IMR-90 (cell line): ENCODE results near the gene POLA2. TPM values are rescaled to one million over a fixed set of nuclear protein-coding genes. Genes with fewer than 3 reads are reported as not detected.

Experiments used
- ATAC-seq: fragments of 200-7000 bp; cut with Tn5 transposase; 2 replicates; pipeline ENCODE4 v1.9.1; 2020; ENCODE audit warnings: low read depth, mild to moderate bottlenecking, moderate library complexity
- BruUV-seq: library from RNA; stranded (reverse); fragments of 400-500 nt; replicated peaks from 2 replicates; lab custom pipeline; 2021; lab: Mats Ljungman, UMichigan
- CTCF ChIA-PET: fragments of 300-600 bp; formaldehyde crosslinking; extraction: SDS; loops from one replicate; lab custom pipeline; 2021; ENCODE audit warnings: antibody characterized with exemption; lab: Yijun Ruan, JAX
- POLR2A ChIA-PET: fragments of 300-600 bp; sonication (Branson Sonifier 250); formaldehyde crosslinking; loops from one replicate; lab custom pipeline; 2022; ENCODE audit warnings: antibody characterized with exemption; ENCODE audit not compliant: unreplicated experiment; lab: Charles Lee
- DNase-seq: peaks from one replicate; pipeline ENCODE4 v3.0.0; 2013
- H2AFZ ChIP-seq: replicated peaks from 2 replicates; pipeline ENCODE3; 2013; ENCODE audit warnings: low read length, mild to moderate bottlenecking; ENCODE audit not compliant: poor library complexity
- H2AK5ac ChIP-seq: 2 replicates; pipeline ENCODE4 v1.6.1; 2013; ENCODE audit warnings: low read depth, low read length, inconsistent platforms
- H2AK9ac ChIP-seq: replicated peaks from 2 replicates; pipeline ENCODE3; 2013; ENCODE audit warnings: mild to moderate bottlenecking, low read depth, low read length, moderate library complexity; ENCODE audit not compliant: poor library complexity
- H2BK120ac ChIP-seq: 2 replicates; pipeline ENCODE4 v1.6.1; 2013; ENCODE audit warnings: low read depth, low read length, inconsistent platforms
- H2BK15ac ChIP-seq: 3 replicates; pipeline ENCODE4 v1.6.1; 2013; ENCODE audit warnings: low read depth, low read length, inconsistent platforms
- H2BK20ac ChIP-seq: 2 replicates; pipeline ENCODE4 v1.6.1; 2013; ENCODE audit warnings: low read depth, mild to moderate bottlenecking, inconsistent platforms, low read length, moderate library complexity
- H2BK5ac ChIP-seq: 2 replicates; pipeline ENCODE4 v1.6.1; 2013; ENCODE audit warnings: mild to moderate bottlenecking, low read depth, low read length, inconsistent platforms; ENCODE audit not compliant: poor library complexity, severe bottlenecking
- H3K14ac ChIP-seq: replicated peaks from 2 replicates; pipeline ENCODE4 v1.6.1; 2013; ENCODE audit warnings: low read depth, low read length, inconsistent platforms
- H3K18ac ChIP-seq: 2 replicates; pipeline ENCODE4 v1.6.1; 2013; ENCODE audit warnings: low read depth, low read length, control low read depth
- H3K23ac ChIP-seq: 2 replicates; pipeline ENCODE4 v1.6.1; 2013; ENCODE audit warnings: low read depth, low read length, inconsistent platforms
- H3K27ac ChIP-seq: 2 replicates; pipeline ENCODE4 v1.5.1; 2013; ENCODE audit warnings: mild to moderate bottlenecking, control low read depth, low read length; ENCODE audit not compliant: insufficient read depth
- H3K27me3 ChIP-seq: 2 replicates; pipeline ENCODE4 v1.6.1; 2013; ENCODE audit warnings: low read length; ENCODE audit not compliant: control insufficient read depth, insufficient read depth
- H3K36me3 ChIP-seq: 2 replicates; pipeline ENCODE4 v1.6.1; 2013; ENCODE audit warnings: low read length, mixed read lengths; ENCODE audit not compliant: control insufficient read depth, insufficient read depth
- H3K4ac ChIP-seq: 2 replicates; pipeline ENCODE4 v1.6.1; 2013; ENCODE audit warnings: low read depth, low read length, inconsistent platforms
- H3K4me1 ChIP-seq: 2 replicates; pipeline ENCODE4 v1.6.1; 2013; ENCODE audit warnings: low read length, mixed read lengths; ENCODE audit not compliant: control insufficient read depth, insufficient read depth
- H3K4me2 ChIP-seq: 2 replicates; pipeline ENCODE4 v1.6.1; 2013; ENCODE audit warnings: low read depth, mild to moderate bottlenecking, control low read depth, low read length, moderate library complexity
- H3K4me3 ChIP-seq: 2 replicates; pipeline ENCODE4 v1.5.1; 2013; ENCODE audit warnings: low read depth, mild to moderate bottlenecking, control low read depth, low read length, moderate library complexity; ENCODE audit not compliant: insufficient read depth
- H3K56ac ChIP-seq: 2 replicates; pipeline ENCODE4 v1.6.1; 2013; ENCODE audit warnings: low read length, inconsistent platforms; ENCODE audit not compliant: insufficient read depth; ENCODE audit errors: extremely low read depth
- H3K79me1 ChIP-seq, 2 experiments: 2 replicates each; pipeline ENCODE4 v1.6.1; 2013; ENCODE audit warnings: low read length in 2 of 2, inconsistent platforms in 1 of 2, low read depth in 1 of 2
- H3K9ac ChIP-seq: 2 replicates; pipeline ENCODE4 v1.6.1; 2013; ENCODE audit warnings: low read depth, low read length, control low read depth
- H3K9me1 ChIP-seq: 2 replicates; pipeline ENCODE4 v1.6.1; 2013; ENCODE audit warnings: low read length, inconsistent platforms; ENCODE audit not compliant: insufficient read depth
- H3K9me3 ChIP-seq: 2 replicates; pipeline ENCODE4 v1.6.1; 2013; ENCODE audit warnings: low read length; ENCODE audit not compliant: control insufficient read depth, insufficient read depth
- H4K20me1 ChIP-seq: 2 replicates; pipeline ENCODE4 v1.6.1; 2013; ENCODE audit warnings: low read length, inconsistent platforms; ENCODE audit not compliant: insufficient read depth
- H4K5ac ChIP-seq: 2 replicates; pipeline ENCODE4 v1.6.1; 2013; ENCODE audit warnings: mild to moderate bottlenecking, low read depth, low read length, control low read depth
- H4K8ac ChIP-seq, 2 experiments: 2 replicates each; pipeline ENCODE4 v1.6.1; 2013; ENCODE audit warnings: low read depth in 2 of 2, low read length in 2 of 2, control low read depth in 1 of 2, inconsistent platforms in 1 of 2
- H4K91ac ChIP-seq: 2 replicates; pipeline ENCODE4 v1.6.1; 2013; ENCODE audit warnings: low read depth, low read length, inconsistent platforms; ENCODE audit not compliant: insufficient read depth
- CEBPB ChIP-seq: IDR thresholded peaks from 2 replicates; pipeline ENCODE4 v1.6.1; 2012; ENCODE audit warnings: low read depth, low read length, improper control_type of control experiment
- WGBS, 2 experiments: methylation state at CpG; one replicate each; pipeline versions ENCODE4 v1.1.5 to v1.1.7; 2013; ENCODE audit warnings: missing lambda C conversion rate in 2 of 2; ENCODE audit not compliant: insufficient read length in 1 of 2; ENCODE audit errors: extremely low coverage in 2 of 2; 5-methylcytosine and 5-hydroxymethylcytosine counted together
- dilution Hi-C: fragments of 300-500 bp; cut with HindIII; formaldehyde crosslinking; loops from one replicate; pipeline ENCODE4 v1.14.3; 2018; ENCODE audit warnings: low sequenced_read_pairs; ENCODE audit not compliant: unreplicated experiment
- in situ Hi-C: fragments of 300-500 bp; cut with MboI; formaldehyde crosslinking; loops from 3 replicates; pipeline ENCODE4 v1.14.3; 2019; ENCODE audit warnings: low sequenced_read_pairs, inconsistent platforms, mixed read lengths
- intact Hi-C: fragments of 100-400 bp; cut with micrococcal nuclease; formaldehyde crosslinking; loops from 2 replicates; pipeline ENCODE4 v1.10.0; 2022
- polyA plus RNA-seq, 3 experiments: library from polyadenylated mRNA; depleted of rRNA; stranded (reverse); fragments of >200 nt; gene quantifications; 2 replicates each; pipeline ENCODE4 v1.2.3, GENCODE V29; 2012; ENCODE audit warnings: low replicate concordance in 1 of 3
- total RNA-seq: library from RNA; depleted of rRNA; stranded (reverse); fragments of >200 nt; gene quantifications from 2 replicates; pipeline ENCODE4 v1.2.3, GENCODE V29; 2012
- TF ChIP-seq, protein P1 (sequence below): conservative IDR thresholded peaks from 2 replicates; pipeline ENCODE4 v1.5.1; 2012; ENCODE audit warnings: mild to moderate bottlenecking, low read depth, low read length, improper control_type of control experiment
- TF ChIP-seq, protein P2 (sequence below): fragments of 150-350 bp; IDR thresholded peaks from 2 replicates; pipeline ENCODE4 v1.6.1; 2017; ENCODE audit warnings: mild to moderate bottlenecking, antibody characterized with exemption, low read length, low read depth

Gene POLA2
- total and polyA plus RNA-seq, 2 of the 4 experiments (the other 2 are of a cell fraction), result 14.2 to 17.3 TPM

DNA sequence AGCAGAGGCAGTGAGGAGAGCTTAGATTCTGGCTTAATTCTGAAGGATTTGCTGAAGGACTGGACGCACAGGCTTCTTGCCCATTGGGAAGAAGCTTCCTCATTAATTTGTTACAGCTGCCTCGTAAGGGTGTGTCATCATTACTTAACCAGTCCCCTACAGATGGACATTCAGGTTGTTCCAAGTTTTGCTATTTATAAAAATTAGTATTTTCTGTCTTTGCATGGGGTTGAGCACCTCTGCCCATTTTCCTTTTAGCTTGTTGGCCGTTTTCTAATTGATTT is 41.9 kb upstream of the POLA2 start:
- H4K91ac ChIP-seq, result no peak overlapping the region
- in situ Hi-C loops, result no loop called here

More for the DNA sequence above, 41.9 kb upstream of the POLA2 start:
- no peak overlapping the region for H2BK15ac ChIP-seq
- H3K36me3 ChIP-seq, result 0 out of 2 replicates have a peak, but pooled peaks cover 1% of the 10 kb centered on the region
- dilution Hi-C loops, result no loop called here
- no peak overlapping the region for H2AK5ac ChIP-seq
- H3K27ac ChIP-seq, result no peak overlapping the region
- H4K20me1 ChIP-seq, result no peaks in the 10 kb centered on the region
- H2AK9ac ChIP-seq, result no peak overlapping the region
- H3K4me2 ChIP-seq, result no peak overlapping the region
- H4K5ac ChIP-seq, result no peak overlapping the region
- H4K8ac ChIP-seq, result no peak overlapping the region
- DNase-seq (no peak), ATAC-seq (no peak)
- no peak overlapping the region for H3K4ac ChIP-seq
- H3K4me3 ChIP-seq, result no peak overlapping the region
- H3K9me3 ChIP-seq, result no peaks in the 10 kb centered on the region
- no peak overlapping the region for H3K14ac ChIP-seq
- 0 out of 2 replicates have a peak, but pooled peaks cover 5% of the 10 kb centered on the region for H3K9me1 ChIP-seq
- intact Hi-C loops, result no loop called here
- H3K27me3 ChIP-seq, result no peaks in the 10 kb centered on the region
- POLR2A ChIA-PET, result no interaction called here
- no peak overlapping the region for H2BK120ac ChIP-seq
- WGBS, 2 experiments, result no CpG with 5 or more reads among the region's 3 CpGs
- H3K56ac ChIP-seq, result no peak overlapping the region
- H2BK20ac ChIP-seq, result no peak overlapping the region
- H2BK5ac ChIP-seq, result no peak overlapping the region
- no TSS peak for BruUV-seq
- H3K9ac ChIP-seq, result no peak overlapping the region
- no peak overlapping the region for H3K18ac ChIP-seq
- TF ChIP-seq, protein P1, sequence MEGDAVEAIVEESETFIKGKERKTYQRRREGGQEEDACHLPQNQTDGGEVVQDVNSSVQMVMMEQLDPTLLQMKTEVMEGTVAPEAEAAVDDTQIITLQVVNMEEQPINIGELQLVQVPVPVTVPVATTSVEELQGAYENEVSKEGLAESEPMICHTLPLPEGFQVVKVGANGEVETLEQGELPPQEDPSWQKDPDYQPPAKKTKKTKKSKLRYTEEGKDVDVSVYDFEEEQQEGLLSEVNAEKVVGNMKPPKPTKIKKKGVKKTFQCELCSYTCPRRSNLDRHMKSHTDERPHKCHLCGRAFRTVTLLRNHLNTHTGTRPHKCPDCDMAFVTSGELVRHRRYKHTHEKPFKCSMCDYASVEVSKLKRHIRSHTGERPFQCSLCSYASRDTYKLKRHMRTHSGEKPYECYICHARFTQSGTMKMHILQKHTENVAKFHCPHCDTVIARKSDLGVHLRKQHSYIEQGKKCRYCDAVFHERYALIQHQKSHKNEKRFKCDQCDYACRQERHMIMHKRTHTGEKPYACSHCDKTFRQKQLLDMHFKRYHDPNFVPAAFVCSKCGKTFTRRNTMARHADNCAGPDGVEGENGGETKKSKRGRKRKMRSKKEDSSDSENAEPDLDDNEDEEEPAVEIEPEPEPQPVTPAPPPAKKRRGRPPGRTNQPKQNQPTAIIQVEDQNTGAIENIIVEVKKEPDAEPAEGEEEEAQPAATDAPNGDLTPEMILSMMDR, result no peak
- TF ChIP-seq CEBPB, result no peak
- TF ChIP-seq, protein P2, sequence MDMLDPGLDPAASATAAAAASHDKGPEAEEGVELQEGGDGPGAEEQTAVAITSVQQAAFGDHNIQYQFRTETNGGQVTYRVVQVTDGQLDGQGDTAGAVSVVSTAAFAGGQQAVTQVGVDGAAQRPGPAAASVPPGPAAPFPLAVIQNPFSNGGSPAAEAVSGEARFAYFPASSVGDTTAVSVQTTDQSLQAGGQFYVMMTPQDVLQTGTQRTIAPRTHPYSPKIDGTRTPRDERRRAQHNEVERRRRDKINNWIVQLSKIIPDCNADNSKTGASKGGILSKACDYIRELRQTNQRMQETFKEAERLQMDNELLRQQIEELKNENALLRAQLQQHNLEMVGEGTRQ, result no peak
- H3K79me1 ChIP-seq, result no peaks in the 10 kb centered on the region
- no peak overlapping the region for H2AFZ ChIP-seq
- no peak overlapping the region for H3K23ac ChIP-seq
- CTCF ChIA-PET, result no interaction called here
- H3K4me1 ChIP-seq, result 0 out of 2 replicates have a peak, but pooled peaks cover 3% of the 10 kb centered on the region
